Gastroesophageal sphincter (tissue), 4 donors: ENCODE data around the gene XKR7. TPM values are rescaled to one million over a fixed set of nuclear protein-coding genes. Genes with fewer than 3 reads are reported as not detected.

Experiments
- ATAC-seq: fragments of 150-250 bp; one replicate; pipeline ENCODE4 v1.9.1; 2016; ENCODE audit warnings: mild to moderate bottlenecking, moderate library complexity
- H3K27ac ChIP-seq, 4 donors: fragments of 200-600 bp; sonication (generic) in 3 of 4; 1 replicate in 3 of 4; 2 replicates in 1 of 4; pipeline ENCODE4 v1.5.1; 2016 to 2019
- H3K27me3 ChIP-seq: fragments of 200-600 bp; sonication (generic); one replicate; pipeline ENCODE4 v1.5.1; 2019
- H3K36me3 ChIP-seq, 2 donors: fragments of 200-600 bp; sonication (generic); one replicate each; pipeline ENCODE4 v1.5.1; 2019; ENCODE audit warnings: control low read depth in 1 of 2
- H3K4me1 ChIP-seq, 3 donors: fragments of 200-600 bp; sonication (generic); 1 replicate in 2 of 3; 2 replicates in 1 of 3; pipeline ENCODE4 v1.5.1; 2016 to 2019; ENCODE audit warnings: control low read depth in 2 of 3
- H3K4me3 ChIP-seq, 2 donors: fragments of 200-600 bp; sonication (generic); one replicate each; pipeline ENCODE4 v1.5.1; 2019; ENCODE audit warnings: mild to moderate bottlenecking in 1 of 2, moderate library complexity in 1 of 2
- H3K9me3 ChIP-seq, 3 donors: fragments of 200-600 bp; sonication (generic); one replicate each; pipeline ENCODE4 v1.5.1; 2017 to 2019; ENCODE audit warnings: control low read depth in 2 of 3
- CTCF ChIP-seq, 4 experiments: fragments of 200-600 bp in 2 of 4; fragments of 450-650 bp in 2 of 4; sonication (generic) in 1 of 4; IDR thresholded peaks; one replicate each; pipeline ENCODE4 v1.5.1; 2017 to 2019; ENCODE audit warnings: antibody characterized with exemption in 4 of 4, mild to moderate bottlenecking in 2 of 4, moderate library complexity in 2 of 4
- EP300 ChIP-seq: sonication (generic); formaldehyde crosslinking; IDR thresholded peaks from one replicate; pipeline ENCODE4 v1.6.1; 2017; ENCODE audit warnings: antibody characterized with exemption, mild to moderate bottlenecking
- POLR2A ChIP-seq, 2 donors: fragments of 450-650 bp; IDR thresholded peaks; one replicate each; pipeline ENCODE4 v1.6.1; 2017; ENCODE audit warnings: antibody characterized with exemption in 2 of 2, mild to moderate bottlenecking in 2 of 2, moderate library complexity in 1 of 2
- POLR2AphosphoS5 ChIP-seq: sonication (generic); formaldehyde crosslinking; IDR thresholded peaks from one replicate; pipeline ENCODE4 v1.6.1; 2017; ENCODE audit warnings: antibody characterized with exemption
- WGBS, 2 donors: methylation state at CpG; one replicate each; pipeline ENCODE4 v1.1.5; 2018; ENCODE audit warnings: low coverage in 1 of 2; 5-methylcytosine and 5-hydroxymethylcytosine counted together
- total RNA-seq, 4 donors: library from RNA; depleted of rRNA; stranded (reverse); fragments of >200 nt; gene quantifications; one replicate each; pipeline ENCODE4 v1.1.0, GENCODE V29; 2016

The XKR7 gene
- total RNA-seq, 4 donors from 2014 or later = 0.04 to 0.07 TPM; not detected in 2

GRCh38 chr20:32003325-32003724, 35.4 kb downstream of the XKR7 start:
- Histone ChIP-seq H3K36me3 (no peaks in the 10 kb centered on the region), H3K4me1 (no peaks in the 10 kb centered on the region), H3K27ac (no peak overlapping the region), H3K27me3 (peaks cover 32% of the 10 kb centered on the region), H3K4me3 (no peak overlapping the region), H3K9me3 (no peaks in the 10 kb centered on the region)
- TF ChIP-seq POLR2AphosphoS5 = no peak
- TF ChIP-seq POLR2A (IDR thresholded peaks at IDR 0.05) = no peak
- no peak for TF ChIP-seq CTCF (IDR thresholded peaks at IDR 0.05)
- TF ChIP-seq EP300 = no peak
- no peak for ATAC-seq
- 57% methylated on average over 2 of the region's 2 CpGs; no CpG with 5 or more reads in 1 of the 2 donors for WGBS, 2 donors

GRCh38 chr20:32004963-32005362, 37.0 kb downstream of the XKR7 start:
- Histone ChIP-seq H3K36me3 (no peaks in the 10 kb centered on the region), H3K27me3 (peaks cover 42% of the 10 kb centered on the region), H3K4me1 (peaks cover 0 to 5% (median 0%) of the 10 kb centered on the region in 3 donors), H3K27ac (no peak overlapping the region), H3K4me3 (no peak overlapping the region), H3K9me3 (no peaks in the 10 kb centered on the region)
- TF ChIP-seq POLR2A (IDR thresholded peaks at IDR 0.05) (no peak), CTCF (IDR thresholded peaks at IDR 0.05) (no peak), POLR2AphosphoS5 (no peak), EP300 (no peak)
- ATAC-seq = no peak

GRCh38 chr20:32006053-32006452, 38.1 kb downstream of the XKR7 start:
- 67 to 84% methylated on average over 4 to 5 of the region's 5 CpGs for WGBS, 2 donors
- H3K27ac ChIP-seq = no peak overlapping the region
- TF ChIP-seq CTCF (IDR thresholded peaks at IDR 0.05) = no peak
- no peak for TF ChIP-seq EP300
- TF ChIP-seq POLR2AphosphoS5 = no peak
- no peak for TF ChIP-seq POLR2A (IDR thresholded peaks at IDR 0.05)

GRCh38 chr20:32006841-32007786, 39.2 kb downstream of the XKR7 start:
- TF ChIP-seq EP300 (no peak), POLR2AphosphoS5 (no peak), CTCF (IDR thresholded peaks at IDR 0.05) (no peak), POLR2A (IDR thresholded peaks at IDR 0.05) (no peak)
- ATAC-seq = no peak
- H3K9me3 ChIP-seq = no peaks in the 10 kb centered on the region
- H3K27me3 ChIP-seq = peaks cover 52% of the 10 kb centered on the region
- H3K27ac ChIP-seq = peak overlapping the region in 3 of 4 donors; percentile 27 to 41 (median 29)
- 45 to 66% methylated on average over 4 to 5 of the region's 8 CpGs for WGBS, 2 donors
- peaks cover 0 to 5% (median 0%) of the 10 kb centered on the region in 3 donors for H3K4me1 ChIP-seq
- H3K36me3 ChIP-seq = no peaks in the 10 kb centered on the region
- H3K4me3 ChIP-seq = no peak overlapping the region

More at GRCh38 chr20:32006053-32006452, 38.1 kb downstream of the XKR7 start:
- no peaks in the 10 kb centered on the region for H3K9me3 ChIP-seq
- no peaks in the 10 kb centered on the region for H3K36me3 ChIP-seq
- peaks cover 0 to 5% (median 0%) of the 10 kb centered on the region in 3 donors for H3K4me1 ChIP-seq
- H3K4me3 ChIP-seq = no peak overlapping the region
- no peak for ATAC-seq
- peaks cover 50% of the 10 kb centered on the region for H3K27me3 ChIP-seq
